HTR-8/SVneo (cell line): Measurements from ENCODE around the gene PLEKHF1.

Source experiments
- DNase-seq: peaks from one replicate; pipeline ENCODE4 v3.0.0; 2011; ENCODE audit warnings: low spot score, mixed read lengths; ENCODE audit not compliant: insufficient read length
- FAIRE-seq: peaks from 2 replicates; lab custom pipeline; 2011; peaks lifted over from hg19 to GRCh38; lab: Jason Lieb, UNC

PLEKHF1 gene

GRCh38 chr19:29634002-29634401, 31.3 kb upstream of the PLEKHF1 start:
- no peak for DNase-seq
- no peak for FAIRE-seq

DNA sequence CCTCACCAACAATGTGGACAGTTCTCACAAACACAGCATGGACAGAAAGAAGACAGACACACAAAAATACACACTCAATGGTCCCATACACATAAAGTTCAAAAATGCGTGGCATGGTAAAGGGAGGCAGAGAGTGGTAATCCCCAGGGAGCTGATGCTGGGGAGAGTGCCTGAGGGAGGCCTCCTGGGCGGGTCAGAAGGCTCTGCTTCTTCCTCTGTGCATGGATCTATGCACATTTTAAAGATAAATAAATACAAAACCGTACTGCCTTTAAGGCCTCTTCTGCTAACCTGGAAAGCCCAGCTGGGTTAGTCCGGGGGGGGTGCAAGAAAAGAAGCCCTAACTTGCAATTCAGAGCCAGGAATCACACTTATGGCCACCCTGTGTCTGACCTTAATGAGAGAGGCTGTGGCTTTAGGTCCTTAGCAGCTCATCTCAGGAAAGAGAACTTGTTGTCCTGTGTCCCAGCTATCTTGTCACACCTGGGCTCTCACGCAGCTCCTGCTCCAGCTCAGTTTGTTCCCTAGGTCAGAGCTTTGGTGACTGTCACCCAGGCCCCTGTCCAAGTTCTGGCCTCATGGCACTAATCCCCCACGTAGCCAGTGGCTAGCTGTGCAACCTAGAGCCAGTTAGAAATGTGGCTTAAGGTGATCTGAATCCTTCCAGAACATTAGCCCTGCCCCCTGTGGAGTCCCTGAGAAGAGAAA, 30.7 kb upstream of the PLEKHF1 start:
- FAIRE-seq (no peak), DNase-seq (no peak)

DNA sequence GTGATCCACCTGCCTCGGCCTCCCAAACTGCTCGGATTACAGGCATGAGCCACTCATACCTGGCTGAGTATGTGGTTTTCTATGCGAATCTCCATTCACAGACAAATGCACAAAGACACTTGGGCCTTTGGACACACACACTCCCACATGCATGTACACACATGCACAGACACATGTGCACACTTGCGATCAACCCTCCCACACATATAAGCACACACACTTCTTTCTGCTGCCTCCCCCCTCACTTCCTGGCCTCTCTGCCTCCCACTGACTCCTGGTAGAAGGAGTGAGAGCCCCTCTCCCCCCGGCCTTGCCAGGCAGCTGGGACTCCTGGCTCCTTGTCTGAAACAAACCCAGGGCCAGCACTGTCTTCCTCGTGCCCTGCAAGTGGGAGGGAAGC, 29.3 kb upstream of the PLEKHF1 start:
- DNase-seq (no peak), FAIRE-seq (no peak)

DNA sequence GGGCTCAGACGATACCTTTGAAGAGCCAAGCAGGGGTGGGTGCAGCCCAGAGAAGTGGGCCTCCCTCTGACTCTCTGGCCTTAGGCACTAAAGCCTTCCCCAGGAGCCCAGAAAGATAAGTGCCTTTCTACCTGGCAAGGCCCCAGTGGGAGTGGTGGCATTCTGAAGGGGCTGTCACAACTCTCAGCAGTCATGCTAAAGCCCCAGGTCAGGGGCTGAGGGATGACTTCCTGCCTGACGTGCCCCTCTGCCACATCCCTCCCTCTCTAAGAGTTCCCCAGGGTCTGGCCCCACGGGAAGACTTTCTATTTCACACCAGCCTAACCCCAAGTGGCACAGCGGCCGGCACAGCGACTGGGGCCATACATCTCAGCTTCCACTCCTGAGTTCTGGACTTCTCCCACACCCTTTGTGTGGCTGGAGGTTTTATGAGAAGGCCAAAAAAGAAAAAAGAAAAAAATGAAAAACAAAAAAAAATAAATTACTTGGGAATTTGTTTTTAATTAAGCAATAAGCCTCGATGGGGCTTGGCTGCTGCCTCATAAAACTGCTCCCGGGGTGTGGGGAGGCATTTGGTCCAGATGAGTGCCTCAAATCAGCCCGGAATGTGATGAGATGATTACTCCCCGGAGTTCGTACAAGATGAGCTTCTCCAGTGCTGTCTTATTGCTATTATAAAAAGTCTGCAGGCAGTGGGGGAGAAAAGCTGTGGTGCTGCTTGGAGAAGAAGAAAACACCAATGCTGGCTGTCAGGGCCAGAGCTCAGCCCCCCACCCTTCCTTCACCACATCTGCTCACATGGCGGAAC, 28.5 kb upstream of the PLEKHF1 start:
- DNase-seq: no peak
- FAIRE-seq: no peak

DNA sequence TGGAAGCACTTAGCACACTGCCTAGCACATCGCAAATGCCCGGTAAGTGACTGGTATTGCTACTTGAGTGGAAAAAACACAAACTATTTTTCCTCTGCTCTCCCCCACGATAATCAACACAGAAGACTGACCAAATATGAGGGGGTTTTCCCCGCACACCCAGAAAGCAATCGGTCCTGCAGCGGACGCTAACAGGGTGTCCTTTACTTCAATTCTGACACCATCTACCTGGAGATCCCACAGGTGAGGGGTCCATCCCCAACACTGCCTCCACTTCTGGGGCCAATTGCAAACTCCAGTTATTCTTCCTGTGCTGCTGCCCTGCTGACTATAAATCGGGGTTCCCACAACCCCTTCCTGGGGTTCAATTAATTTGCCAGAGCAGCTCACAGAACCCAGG, 26.2 kb upstream of the PLEKHF1 start:
- no peak for FAIRE-seq
- no peak for DNase-seq

- DNase-seq (no peak), FAIRE-seq (no peak)
Measured at GRCh38 chr19:29640231-29640630, 25.0 kb upstream of the PLEKHF1 start.

- DNase-seq (no peak), FAIRE-seq (no peak)
Measured at GRCh38 chr19:29641597-29641996, 23.7 kb upstream of the PLEKHF1 start.

DNA sequence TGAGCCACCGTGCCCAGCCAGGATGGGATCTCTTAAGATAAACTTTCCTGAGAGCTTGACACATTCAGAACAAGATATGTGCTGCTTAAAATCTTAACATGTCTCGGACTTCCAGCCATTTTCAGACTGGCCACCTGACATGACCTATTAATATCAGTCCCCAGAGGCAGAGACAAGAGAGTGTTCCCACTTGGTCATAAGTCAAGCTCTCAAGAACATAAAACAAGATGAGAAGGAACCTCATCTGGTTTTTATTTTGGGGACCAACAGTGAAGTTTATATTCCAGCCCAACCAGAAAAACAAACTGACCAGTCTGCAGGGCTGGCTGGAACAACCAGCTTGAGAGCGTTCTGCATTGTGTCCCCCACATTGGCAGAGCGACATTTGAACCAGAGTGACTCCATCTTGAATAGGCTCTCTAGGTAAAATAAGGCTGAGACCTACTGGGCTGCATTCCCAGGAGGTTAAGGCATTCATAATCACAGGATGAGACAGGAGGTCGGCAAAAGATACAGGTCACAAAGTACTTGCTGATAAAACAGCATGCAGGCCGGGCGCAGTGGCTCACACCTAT, 21.8 kb upstream of the PLEKHF1 start:
- no peak for FAIRE-seq
- DNase-seq: no peak

GRCh38 chr19:29644210-29644609, 21.1 kb upstream of the PLEKHF1 start:
- FAIRE-seq (no peak), DNase-seq (no peak)

- DNase-seq (no peak), FAIRE-seq (no peak)
Measured at GRCh38 chr19:29645491-29645867, 19.8 kb upstream of the PLEKHF1 start.

- no peak for FAIRE-seq
- DNase-seq: no peak
Measured at GRCh38 chr19:29645911-29646310, 19.4 kb upstream of the PLEKHF1 start.

DNA sequence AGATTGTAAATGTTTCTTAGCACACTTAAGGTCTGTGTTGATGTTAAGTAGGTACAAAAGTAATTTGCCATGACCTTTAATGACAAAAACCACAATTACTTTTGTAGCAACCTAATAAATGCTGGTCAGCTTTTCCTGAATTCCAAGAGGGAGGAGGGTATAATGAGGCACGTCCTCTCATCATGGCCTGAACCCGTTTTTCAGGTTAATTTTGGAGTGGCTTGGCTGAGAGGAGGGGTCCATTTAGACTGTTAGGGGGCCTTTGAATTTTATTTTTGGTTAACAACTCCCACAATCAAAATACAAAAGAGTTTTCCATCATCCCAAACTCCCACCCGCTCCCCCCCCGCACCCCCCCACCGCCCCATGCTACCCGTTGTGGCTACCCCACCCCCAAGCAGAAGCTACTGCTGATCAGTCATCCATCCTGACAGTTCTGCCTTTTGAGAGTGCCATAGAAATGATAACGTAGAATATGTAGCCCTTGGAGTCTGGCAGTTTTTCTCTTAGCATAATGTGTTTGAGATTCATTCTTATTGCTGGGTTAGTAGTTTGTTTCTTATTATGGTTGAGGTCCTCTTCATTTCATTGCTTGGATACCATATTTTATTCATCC, 14.4 kb upstream of the PLEKHF1 start:
- no peak for FAIRE-seq
- no peak for DNase-seq

DNA sequence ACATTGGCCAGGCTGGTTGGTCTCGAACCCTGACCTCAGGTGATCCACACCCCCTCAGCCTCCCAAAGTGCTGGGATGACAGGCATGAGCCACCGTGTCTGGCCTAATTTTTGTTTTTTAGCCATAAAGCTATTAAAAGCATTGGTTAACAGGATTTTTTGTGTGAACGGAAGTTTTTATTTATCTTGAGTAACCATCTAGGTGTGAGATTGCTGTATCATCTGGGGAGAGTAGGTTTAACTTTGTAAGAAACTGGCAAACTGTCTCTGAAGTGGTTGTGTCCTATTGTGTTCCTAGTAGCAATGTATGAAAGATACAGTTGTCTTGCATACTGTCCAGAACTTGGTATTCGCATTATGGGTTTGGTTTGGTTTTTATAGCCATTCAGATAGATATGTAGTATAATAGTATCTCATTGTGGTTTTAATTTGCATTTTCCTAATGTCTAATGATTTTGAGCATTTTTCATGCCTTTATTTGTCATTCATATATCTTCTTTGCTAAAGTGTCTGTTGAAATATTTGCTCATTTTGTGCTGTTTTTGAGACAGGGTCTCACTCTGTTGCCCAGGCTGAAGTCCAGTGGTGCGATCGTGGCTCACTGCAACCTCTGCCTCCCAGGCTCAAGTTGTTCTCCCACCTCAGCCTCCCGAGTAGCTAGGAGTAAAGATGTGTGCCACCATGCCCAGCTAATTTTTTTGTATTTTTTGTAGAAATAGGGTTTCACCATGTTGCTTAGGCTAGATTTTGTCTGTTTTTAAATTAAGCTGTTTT, 13.5 kb upstream of the PLEKHF1 start:
- no peak for FAIRE-seq
- DNase-seq: no peak

DNA sequence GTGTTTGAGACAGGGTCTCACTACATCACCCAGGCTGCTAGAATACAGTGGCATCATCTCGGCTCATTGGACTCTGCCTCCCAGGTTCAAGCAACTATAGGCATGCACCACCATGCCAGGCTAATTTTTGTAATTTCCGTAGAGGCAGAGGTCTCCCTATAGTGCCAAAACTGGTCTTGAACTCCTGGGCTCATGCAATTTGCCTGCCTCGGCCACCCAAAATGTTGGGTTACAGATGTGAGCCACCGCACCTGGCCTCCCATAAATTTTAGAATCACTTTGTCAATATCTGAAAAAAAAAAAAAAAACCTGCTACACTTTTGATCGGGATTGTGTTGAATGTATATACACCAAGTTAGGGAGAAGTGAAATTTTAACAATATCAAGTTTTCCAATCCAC, 11.9 kb upstream of the PLEKHF1 start:
- FAIRE-seq (no peak), DNase-seq (no peak)

GRCh38 chr19:29655648-29656335, 9.5 kb upstream of the PLEKHF1 start:
- DNase-seq (no peak), FAIRE-seq (no peak)

DNA sequence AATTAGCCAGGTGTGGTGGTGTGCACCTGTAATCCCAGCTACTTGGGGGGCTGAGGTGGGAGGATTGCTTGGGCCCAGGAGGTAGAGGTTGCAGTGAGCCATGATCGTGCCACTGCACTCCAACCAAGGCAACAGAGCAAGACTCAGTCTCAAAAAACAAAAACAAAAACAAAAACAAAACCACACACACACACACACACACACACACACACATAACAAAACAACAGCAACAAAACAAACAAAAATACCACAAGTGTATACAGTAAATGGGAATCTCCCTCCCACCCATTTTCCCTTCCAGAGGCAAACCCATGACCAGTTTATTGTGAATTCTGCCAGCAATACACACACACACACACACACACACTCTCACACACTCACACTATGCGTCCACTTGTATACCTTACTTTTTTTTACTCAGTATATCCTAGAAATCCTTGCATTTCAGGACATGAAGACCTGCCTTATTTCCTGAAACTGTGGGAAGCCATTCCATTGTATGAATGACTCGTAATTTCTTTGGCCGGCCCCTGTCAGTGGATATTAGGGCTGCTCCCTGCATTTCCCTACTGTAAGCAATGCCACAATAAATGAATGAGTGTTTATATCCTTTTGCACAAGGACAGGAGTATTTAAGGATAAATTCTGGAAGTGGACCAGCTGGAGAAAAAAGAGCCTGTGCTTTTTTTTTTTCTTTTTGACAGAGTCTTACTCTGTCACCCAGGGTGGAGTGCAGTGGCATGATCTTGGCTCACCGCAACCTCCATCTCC, 6.9 kb upstream of the PLEKHF1 start:
- FAIRE-seq: no peak
- no peak for DNase-seq

GRCh38 chr19:29660835-29661234, 4.4 kb upstream of the PLEKHF1 start:
- no peak for DNase-seq
- no peak for FAIRE-seq

- no peak for DNase-seq
- no peak for FAIRE-seq
Measured at GRCh38 chr19:29662278-29662603, 3.0 kb upstream of the PLEKHF1 start.
